AG10803 (cell line): ENCODE data around the gene SLC11A2.

Experiments used
- DNase-seq: peaks from one replicate; pipeline ENCODE4 v3.0.0; 2010; ENCODE audit warnings: low read depth
- H3K4me3 ChIP-seq: 2 replicates; pipeline ENCODE4 v1.5.1; 2011; ENCODE audit warnings: mild to moderate bottlenecking, low read length, control low read depth
- CTCF ChIP-seq: conservative IDR thresholded peaks from 2 replicates; pipeline ENCODE4 v1.5.1; 2011; ENCODE audit warnings: mild to moderate bottlenecking, low read length, control low read depth, inconsistent platforms

Gene SLC11A2

GRCh38 chr12:50951112-50951511, 75.1 kb downstream of the SLC11A2 start:
- TF ChIP-seq CTCF = no peak
- no peak for DNase-seq
- H3K4me3 ChIP-seq = no peak overlapping the region

GRCh38 chr12:50949801-50950302, 76.3 kb downstream of the SLC11A2 start:
- no peak for DNase-seq
- H3K4me3 ChIP-seq = no peak overlapping the region
- TF ChIP-seq CTCF = no peak

GRCh38 chr12:50948798-50949197, 77.4 kb downstream of the SLC11A2 start:
- TF ChIP-seq CTCF = no peak
- H3K4me3 ChIP-seq = no peak overlapping the region
- no peak for DNase-seq

GRCh38 chr12:50947933-50948626, 78.1 kb downstream of the SLC11A2 start:
- no peak overlapping the region for H3K4me3 ChIP-seq
- TF ChIP-seq CTCF = no peak
- DNase-seq = no peak

GRCh38 chr12:50937653-50938052, 88.5 kb downstream of the SLC11A2 start:
- TF ChIP-seq CTCF = no peak
- no peak for DNase-seq
- H3K4me3 ChIP-seq = no peak overlapping the region

- no peak overlapping the region for H3K4me3 ChIP-seq
- no peak for DNase-seq
- no peak for TF ChIP-seq CTCF
These were observed 89.2 kb downstream of the SLC11A2 start for GRCh38 chr12:50936821-50937530.
